Thyroid gland (tissue), 4 donors: ENCODE data around the gene GALK1.

Source experiments
- CTCF ChIP-seq, 6 experiments: fragments of 200-600 bp in 3 of 6; fragments of 450-650 bp in 3 of 6; sonication (generic) in 3 of 6; IDR thresholded peaks; one replicate each; pipeline ENCODE4 v1.5.1; 2016 to 2019; ENCODE audit warnings: antibody characterized with exemption in 6 of 6, mild to moderate bottlenecking in 2 of 6, inconsistent platforms in 1 of 6, moderate library complexity in 1 of 6
- POLR2A ChIP-seq, 2 donors: fragments of 450-650 bp; IDR thresholded peaks; one replicate each; pipeline ENCODE4 v1.6.1; 2017; ENCODE audit warnings: antibody characterized with exemption in 2 of 2, mild to moderate bottlenecking in 2 of 2, moderate library complexity in 1 of 2

- no peak for TF ChIP-seq CTCF (IDR thresholded peaks at IDR 0.05)
- no peak for TF ChIP-seq POLR2A (IDR thresholded peaks at IDR 0.05)
These were observed 2.9 kb upstream of the GALK1 start for GRCh38 chr17:75767881-75768280.
